AML-193 (cell line): ENCODE data around the gene STMN3.
"Not testable (repeated sequence)": the region's sequence is repeated elsewhere in the genome, so short reads cannot be mapped to it uniquely, and the experiment has no call there.

Source experiments
- DNase-seq, 2 experiments: peaks; one replicate each; lab custom pipeline; 2025; lab: John Stamatoyannopoulos, UW

STMN3 gene

GRCh38 chr20:63635431-63636141 is 17.6 kb downstream of the STMN3 start:
- DNase-seq = peak; percentile 79 to 85

GRCh38 chr20:63633732-63634131 is 19.5 kb downstream of the STMN3 start:
- DNase-seq = no peak

GRCh38 chr20:63631426-63631825 is 21.8 kb downstream of the STMN3 start:
- not testable (repeated sequence) for DNase-seq

- not testable (repeated sequence) for DNase-seq
These were observed 22.3 kb downstream of the STMN3 start for GRCh38 chr20:63630956-63631355.

GRCh38 chr20:63628246-63628975 is 24.8 kb downstream of the STMN3 start:
- peak; percentile 78 to 81 for DNase-seq

- no peak for DNase-seq
These were observed 25.4 kb downstream of the STMN3 start for GRCh38 chr20:63627751-63628245.

- DNase-seq = peak; percentile 69 to 81
These were observed 26.0 kb downstream of the STMN3 start for GRCh38 chr20:63627129-63627750.

GRCh38 chr20:63626424-63627128 is 26.6 kb downstream of the STMN3 start, which contains the start of gene GMEB2:
GMEB2 (minus strand) TSS chr20:63627101; CDS start chr20:63619397, 7,704 bp downstream.
- peak; percentile 62 to 68 for DNase-seq

GRCh38 chr20:63625771-63626423 is 27.3 kb downstream of the STMN3 start:
- DNase-seq = peak in 1 of 2 experiments; percentile 2

GRCh38 chr20:63624486-63624885 is 28.7 kb downstream of the STMN3 start:
- DNase-seq = peak in 1 of 2 experiments; percentile 15

GRCh38 chr20:63622732-63623131 is 30.5 kb downstream of the STMN3 start:
- no peak for DNase-seq

GRCh38 chr20:63622096-63622495 is 31.1 kb downstream of the STMN3 start:
- DNase-seq = no peak

GRCh38 chr20:63620991-63621390 is 32.2 kb downstream of the STMN3 start:
- no peak for DNase-seq

- no peak for DNase-seq
These were observed 33.7 kb downstream of the STMN3 start for GRCh38 chr20:63619505-63619904.

GRCh38 chr20:63619086-63619485 is 34.1 kb downstream of the STMN3 start:
- DNase-seq = no peak

GRCh38 chr20:63618291-63618980 is 34.8 kb downstream of the STMN3 start:
- no peak for DNase-seq

GRCh38 chr20:63617876-63618265 is 35.4 kb downstream of the STMN3 start:
- no peak for DNase-seq

GRCh38 chr20:63617092-63617875 is 35.9 kb downstream of the STMN3 start:
- no peak for DNase-seq

GRCh38 chr20:63613863-63614594 is 39.2 kb downstream of the STMN3 start:
- DNase-seq = not testable (repeated sequence)
